ENCODE results near the gene ARID1B.

DNA sequence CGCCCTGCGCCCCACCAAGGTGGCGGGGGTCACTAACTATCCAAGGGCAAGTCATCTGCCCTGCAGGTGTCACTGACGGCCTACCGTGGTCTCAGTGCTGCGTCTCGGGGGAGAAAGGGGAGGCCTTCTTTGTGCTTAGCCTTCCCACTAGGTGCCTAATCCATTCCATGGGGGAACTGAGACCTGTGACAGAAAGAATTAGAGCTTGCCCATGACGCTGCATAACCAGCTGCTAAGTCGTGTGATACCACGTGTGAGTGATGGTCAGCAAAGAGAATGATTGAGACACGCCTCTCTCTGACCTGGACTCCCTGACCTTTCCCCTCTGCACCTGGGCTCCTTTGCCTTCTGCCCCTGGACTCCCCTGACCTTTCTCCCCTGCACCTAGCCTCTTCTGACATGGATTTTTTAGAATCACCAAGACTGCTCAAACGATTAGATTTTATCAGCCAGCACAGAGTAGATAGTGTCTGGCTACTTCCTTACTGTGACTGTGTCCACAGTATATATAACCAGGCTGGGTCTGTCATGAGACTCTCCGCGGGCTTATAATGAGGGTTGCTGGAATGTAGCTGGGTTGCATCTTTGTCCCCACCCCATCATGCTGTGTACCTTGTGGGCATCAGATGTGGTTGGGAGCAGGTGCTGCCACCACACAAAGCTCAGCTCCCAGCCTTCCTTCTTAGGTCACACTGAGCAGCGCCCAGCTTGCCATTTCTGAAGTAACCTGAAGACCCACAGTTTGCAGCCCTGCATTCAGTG lies 405.5 kb downstream of the ARID1B start:
- TF ChIP-seq CTCF (IDR thresholded peaks at IDR 0.05 in 2 of 3, conservative IDR thresholded peaks at IDR 0.05 in 1 of 3; ENCODE audit: borderline replicate concordance in 1 of 3, insufficient read depth in 1 of 3, low read depth in 2 of 3, low read length in 2 of 3) (no peak), POLR2AphosphoS5 (IDR thresholded peaks at IDR 0.05; ENCODE audit: low read depth, low read length) (no peak)
- TF ChIP-seq, protein P1, sequence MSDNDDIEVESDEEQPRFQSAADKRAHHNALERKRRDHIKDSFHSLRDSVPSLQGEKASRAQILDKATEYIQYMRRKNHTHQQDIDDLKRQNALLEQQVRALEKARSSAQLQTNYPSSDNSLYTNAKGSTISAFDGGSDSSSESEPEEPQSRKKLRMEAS (IDR thresholded peaks at IDR 0.05), result no peak
